Measurements from ENCODE around the gene COPS3.
A peak's percentile ranks its signal among the peaks of the same experiment; 100 is the strongest.
"Not testable (repeated sequence)": the region's sequence is repeated elsewhere in the genome, so short reads cannot be mapped to it uniquely, and the experiment has no call there.

The COPS3 gene

GRCh38 chr17:17301659-17302058, 20.6 kb upstream of the COPS3 start:
- not testable (repeated sequence) for DNase-seq (ENCODE audit: low read depth in 2 of 2)

GRCh38 chr17:17300624-17301568, 19.9 kb upstream of the COPS3 start:
- DNase-seq (ENCODE audit: low read depth in 2 of 2), result peak; percentile 24

GRCh38 chr17:17298108-17298507, 17.1 kb upstream of the COPS3 start:
- DNase-seq (ENCODE audit: low read depth in 2 of 2), result no peak

- DNase-seq (ENCODE audit: low read depth in 2 of 2), result no peak
Measured at GRCh38 chr17:17297217-17297616, 16.2 kb upstream of the COPS3 start.

- no peak for DNase-seq (ENCODE audit: low read depth in 2 of 2)
Measured at GRCh38 chr17:17295141-17295540, 14.1 kb upstream of the COPS3 start.

- DNase-seq (ENCODE audit: low read depth in 2 of 2), result no peak
Measured at GRCh38 chr17:17289701-17290100, 8.7 kb upstream of the COPS3 start.

GRCh38 chr17:17289086-17289485, 8.0 kb upstream of the COPS3 start:
- DNase-seq (ENCODE audit: low read depth in 2 of 2), result no peak

- DNase-seq (ENCODE audit: low read depth in 2 of 2), result no peak
Measured at GRCh38 chr17:17285951-17286350, 4.9 kb upstream of the COPS3 start.

GRCh38 chr17:17279316-17279715, 1.7 kb downstream of the COPS3 start:
- no peak for DNase-seq (ENCODE audit: low read depth in 2 of 2)

- not testable (repeated sequence) for DNase-seq (ENCODE audit: low read depth in 2 of 2)
Measured at GRCh38 chr17:17277431-17277830, 3.6 kb downstream of the COPS3 start.

GRCh38 chr17:17275971-17276370, 5.1 kb downstream of the COPS3 start:
- DNase-seq (ENCODE audit: low read depth in 2 of 2), result no peak

- no peak for DNase-seq (ENCODE audit: low read depth in 2 of 2)
Measured at GRCh38 chr17:17269926-17270773, 10.9 kb downstream of the COPS3 start.

- DNase-seq (ENCODE audit: low read depth in 2 of 2), result no peak
Measured at GRCh38 chr17:17264430-17264829, 16.6 kb downstream of the COPS3 start.

GRCh38 chr17:17258998-17259397, 22.0 kb downstream of the COPS3 start:
- DNase-seq (ENCODE audit: low read depth in 2 of 2), result no peak

GRCh38 chr17:17258011-17258410, 23.0 kb downstream of the COPS3 start:
- no peak for DNase-seq (ENCODE audit: low read depth in 2 of 2)

- DNase-seq (ENCODE audit: low read depth in 2 of 2), result no peak
Measured at GRCh38 chr17:17256316-17256715, 24.7 kb downstream of the COPS3 start.

GRCh38 chr17:17255689-17256088, 25.4 kb downstream of the COPS3 start:
- DNase-seq (ENCODE audit: low read depth in 2 of 2), result not testable (repeated sequence)

- DNase-seq (ENCODE audit: low read depth in 2 of 2), result no peak
Measured at GRCh38 chr17:17254036-17254435, 27.0 kb downstream of the COPS3 start.

- DNase-seq (ENCODE audit: low read depth in 2 of 2), result no peak
Measured at GRCh38 chr17:17253406-17253805, 27.6 kb downstream of the COPS3 start.

- DNase-seq (ENCODE audit: low read depth in 2 of 2), result no peak
Measured at GRCh38 chr17:17252149-17252661, 28.8 kb downstream of the COPS3 start.

GRCh38 chr17:17246879-17247278, 34.2 kb downstream of the COPS3 start:
- no peak for DNase-seq (ENCODE audit: low read depth in 2 of 2)

GRCh38 chr17:17243163-17243562, 37.9 kb downstream of the COPS3 start:
- no peak for DNase-seq (ENCODE audit: low read depth in 2 of 2)
